Inferior parietal cortex (tissue), 1 donor: ENCODE results near the gene A1BG.
"Not testable (repeated sequence)": the region's sequence is repeated elsewhere in the genome, so short reads cannot be mapped to it uniquely, and the experiment has no call there.

Experiments used
- DNase-seq: peaks from one replicate; pipeline ENCODE4 v3.0.0-alpha.2; 2016; ENCODE audit errors: extremely low spot score

The A1BG gene

GRCh38 chr19:58336820-58337219 lies 16.5 kb downstream of the A1BG start:
- DNase-seq: no peak

GRCh38 chr19:58336216-58336615 lies 17.1 kb downstream of the A1BG start:
- no peak for DNase-seq

GRCh38 chr19:58335630-58336029 lies 17.7 kb downstream of the A1BG start:
- DNase-seq: no peak

GRCh38 chr19:58334691-58335249 lies 18.5 kb downstream of the A1BG start:
- no peak for DNase-seq

GRCh38 chr19:58332697-58333096 lies 20.6 kb downstream of the A1BG start:
- no peak for DNase-seq

GRCh38 chr19:58330458-58330857 lies 22.8 kb downstream of the A1BG start:
- DNase-seq: peak; percentile 86

- no peak for DNase-seq
Observed at GRCh38 chr19:58328999-58329398, 24.3 kb downstream of the A1BG start.

- DNase-seq: peak; percentile 98
Observed at GRCh38 chr19:58326914-58327726, 26.2 kb downstream of the A1BG start, which contains the start of gene ZSCAN22. Gene ZSCAN22, plus strand, starts transcription at chr19:58326994. Its CDS starts 7,809 bp downstream, at chr19:58334803.

- DNase-seq: no peak
Observed at GRCh38 chr19:58326501-58326913, 26.8 kb downstream of the A1BG start.

GRCh38 chr19:58325311-58326022 lies 27.8 kb downstream of the A1BG start:
- DNase-seq: no peak

GRCh38 chr19:58319241-58319640 lies 34.1 kb downstream of the A1BG start:
- no peak for DNase-seq

- DNase-seq: no peak
Observed at GRCh38 chr19:58318297-58318696, 35.0 kb downstream of the A1BG start.

- DNase-seq: no peak
Observed at GRCh38 chr19:58317476-58318072, 35.7 kb downstream of the A1BG start.

GRCh38 chr19:58315580-58315979 lies 37.7 kb downstream of the A1BG start:
- DNase-seq: no peak

GRCh38 chr19:58311345-58311865 lies 41.9 kb downstream of the A1BG start:
- DNase-seq: peak; percentile 39

- DNase-seq: not testable (repeated sequence)
Observed at GRCh38 chr19:58310685-58311084, 42.6 kb downstream of the A1BG start.

- no peak for DNase-seq
Observed at GRCh38 chr19:58307736-58308135, 45.6 kb downstream of the A1BG start.

GRCh38 chr19:58305932-58306323 lies 47.4 kb downstream of the A1BG start:
- no peak for DNase-seq

- DNase-seq: peak; percentile 97
Observed at GRCh38 chr19:58305065-58305931, 48.0 kb downstream of the A1BG start, which contains the start of gene ERVK3-1. Gene ERVK3-1, plus strand, starts transcription at chr19:58305377. Its CDS starts 6,792 bp downstream, at chr19:58312169.

GRCh38 chr19:58304748-58305064 lies 48.6 kb downstream of the A1BG start:
- no peak for DNase-seq

GRCh38 chr19:58304255-58304654 lies 49.0 kb downstream of the A1BG start:
- no peak for DNase-seq
